Gastrocnemius medialis (tissue), 4 donors: ENCODE data around the gene VKORC1L1. TPM values are rescaled to one million over a fixed set of nuclear protein-coding genes. Genes with fewer than 3 reads are reported as not detected.
"Not testable (repeated sequence)": the region's sequence is repeated elsewhere in the genome, so short reads cannot be mapped to it uniquely, and the experiment has no call there.

Experiments used
- ATAC-seq, 2 donors: fragments of 150-250 bp; one replicate each; pipeline ENCODE4 v1.9.1; 2016
- DNase-seq, 2 donors: peaks; one replicate each; pipeline ENCODE4 v3.0.0-alpha.2; 2019
- H3K27ac ChIP-seq, 4 donors: fragments of 200-600 bp; sonication (generic); 1 replicate in 1 of 4; 2 replicates in 3 of 4; pipeline ENCODE4 v1.5.1; 2016 to 2018; ENCODE audit warnings: mild to moderate bottlenecking in 2 of 4, moderate library complexity in 1 of 4
- H3K27me3 ChIP-seq, 3 donors: fragments of 200-600 bp; sonication (generic) in 2 of 3; 1 replicate in 1 of 3; 2 replicates in 2 of 3; pipeline versions ENCODE4 v1.5.1 to v1.6.0; 2016 to 2019; ENCODE audit warnings: mild to moderate bottlenecking in 1 of 3, moderate library complexity in 1 of 3
- H3K36me3 ChIP-seq, 2 donors: fragments of 200-600 bp; sonication (generic) in 1 of 2; one replicate each; pipeline ENCODE4 v1.5.1; 2017 to 2018
- H3K4me1 ChIP-seq, 2 donors: fragments of 200-600 bp; sonication (generic) in 1 of 2; one replicate each; pipeline ENCODE4 v1.5.1; 2016 to 2017; ENCODE audit warnings: mild to moderate bottlenecking in 2 of 2
- H3K4me3 ChIP-seq, 4 donors: fragments of 200-600 bp; sonication (generic) in 3 of 4; 1 replicate in 1 of 4; 2 replicates in 3 of 4; pipeline ENCODE4 v1.5.1; 2016 to 2019; ENCODE audit warnings: mild to moderate bottlenecking in 2 of 4
- H3K9me3 ChIP-seq, 3 donors: fragments of 200-600 bp; sonication (generic) in 2 of 3; 1 replicate in 1 of 3; 2 replicates in 2 of 3; pipeline ENCODE4 v1.5.1; 2016 to 2019
- CTCF ChIP-seq, 5 experiments: fragments of 450-650 bp in 3 of 5; fragments of 200-600 bp in 2 of 5; sonication (generic) in 2 of 5; IDR thresholded peaks in 4 of 5; conservative IDR thresholded peaks in 1 of 5; 1 replicate in 4 of 5; 2 replicates in 1 of 5; pipeline ENCODE4 v1.5.1; 2016 to 2019; ENCODE audit warnings: antibody characterized with exemption in 5 of 5, mild to moderate bottlenecking in 3 of 5, moderate library complexity in 3 of 5
- POLR2A ChIP-seq, 2 donors: fragments of 450-650 bp; IDR thresholded peaks; one replicate each; pipeline ENCODE4 v1.6.1; 2017; ENCODE audit warnings: antibody characterized with exemption in 2 of 2, mild to moderate bottlenecking in 2 of 2, moderate library complexity in 2 of 2
- in situ Hi-C, 4 donors: fragments of 200-750 bp; cut with MboI; loops; one replicate each; pipeline versions ENCODE4 v1.15.0 to v1.8.0; 2017; ENCODE audit warnings: low sequenced_read_pairs in 4 of 4
- intact Hi-C: fragments of 100-400 bp; cut with DNase I; formaldehyde crosslinking; loops from one replicate; pipeline ENCODE4 v1.15.1; 2023; ENCODE audit warnings: low total_unique reads
- total RNA-seq, 4 donors: library from RNA; depleted of rRNA; stranded (reverse); fragments of >200 nt; gene quantifications; one replicate each; pipeline versions ENCODE4 v1.1.0 to v1.2.3, GENCODE V29; 2016

The VKORC1L1 gene
- total RNA-seq, 4 donors from 2014 or later, result 11.5 to 17.5 (median 14.9) TPM

- H3K27me3 ChIP-seq, result no peaks in the 10 kb centered on the region
- in situ Hi-C loops, result no loop called here
- H3K36me3 ChIP-seq, result no peaks in the 10 kb centered on the region
- no peak overlapping the region for H3K27ac ChIP-seq
- intact Hi-C loops, result no loop called here
- no peak overlapping the region for H3K4me3 ChIP-seq
- no peaks in the 10 kb centered on the region for H3K9me3 ChIP-seq
- TF ChIP-seq POLR2A (IDR thresholded peaks at IDR 0.05), result no peak
- no peak for TF ChIP-seq CTCF (IDR thresholded peaks at IDR 0.05 in 4 of 5, conservative IDR thresholded peaks at IDR 0.05 in 1 of 5)
- no peaks in the 10 kb centered on the region for H3K4me1 ChIP-seq
- DNase-seq (no peak), ATAC-seq (no peak)
These were observed 33.0 kb upstream of the VKORC1L1 start for GRCh38 chr7:65839846-65840245.

- Histone ChIP-seq H3K36me3 (no peaks in the 10 kb centered on the region), H3K9me3 (no peaks in the 10 kb centered on the region), H3K4me3 (no peak overlapping the region), H3K27me3 (no peaks in the 10 kb centered on the region), H3K4me1 (no peaks in the 10 kb centered on the region), H3K27ac (no peak overlapping the region)
- intact Hi-C loops (no loop called here), in situ Hi-C loops (no loop called here)
- DNase-seq (no peak), ATAC-seq (no peak)
- TF ChIP-seq POLR2A (IDR thresholded peaks at IDR 0.05) (no peak), CTCF (IDR thresholded peaks at IDR 0.05 in 4 of 5, conservative IDR thresholded peaks at IDR 0.05 in 1 of 5) (no peak)
These were observed 32.4 kb upstream of the VKORC1L1 start for GRCh38 chr7:65840446-65840845.

GRCh38 chr7:65843616-65844015 lies 29.3 kb upstream of the VKORC1L1 start:
- in situ Hi-C loops, H3K27ac ChIP-seq, DNase-seq, H3K36me3 ChIP-seq, H3K9me3 ChIP-seq, H3K4me3 ChIP-seq, H3K27me3 ChIP-seq, intact Hi-C loops, H3K4me1 ChIP-seq, ATAC-seq: not testable (repeated sequence)

GRCh38 chr7:65846008-65846570 lies 26.8 kb upstream of the VKORC1L1 start:
- ATAC-seq, result no peak
- H3K9me3 ChIP-seq, result no peaks in the 10 kb centered on the region
- in situ Hi-C loops, result no loop called here
- no peak for DNase-seq
- no peaks in the 10 kb centered on the region for H3K36me3 ChIP-seq
- H3K27ac ChIP-seq, result no peak overlapping the region
- H3K4me1 ChIP-seq, result no peaks in the 10 kb centered on the region
- intact Hi-C loops, result no loop called here
- TF ChIP-seq CTCF (IDR thresholded peaks at IDR 0.05 in 4 of 5, conservative IDR thresholded peaks at IDR 0.05 in 1 of 5) (no peak), POLR2A (IDR thresholded peaks at IDR 0.05) (no peak)
- no peaks in the 10 kb centered on the region for H3K27me3 ChIP-seq
- no peak overlapping the region for H3K4me3 ChIP-seq

GRCh38 chr7:65853426-65853825 lies 19.4 kb upstream of the VKORC1L1 start:
- intact Hi-C loops, DNase-seq, in situ Hi-C loops, H3K4me1 ChIP-seq, ATAC-seq, H3K9me3 ChIP-seq, H3K27me3 ChIP-seq, H3K36me3 ChIP-seq, H3K27ac ChIP-seq, H3K4me3 ChIP-seq: not testable (repeated sequence)

- H3K27ac ChIP-seq, H3K27me3 ChIP-seq, H3K36me3 ChIP-seq, in situ Hi-C loops, H3K4me3 ChIP-seq, intact Hi-C loops, DNase-seq, H3K9me3 ChIP-seq, H3K4me1 ChIP-seq, ATAC-seq: not testable (repeated sequence)
These were observed 19.0 kb upstream of the VKORC1L1 start for GRCh38 chr7:65853892-65854291.

- H3K27me3 ChIP-seq, H3K27ac ChIP-seq, H3K36me3 ChIP-seq, H3K4me1 ChIP-seq, H3K9me3 ChIP-seq, in situ Hi-C loops, DNase-seq, intact Hi-C loops, ATAC-seq, H3K4me3 ChIP-seq: not testable (repeated sequence)
These were observed 15.5 kb upstream of the VKORC1L1 start for GRCh38 chr7:65857321-65857894.

- ATAC-seq, result not testable (repeated sequence)
These were observed 14.2 kb upstream of the VKORC1L1 start for GRCh38 chr7:65858660-65859059.

GRCh38 chr7:65866244-65866643 lies 6.6 kb upstream of the VKORC1L1 start:
- H3K9me3 ChIP-seq, in situ Hi-C loops, H3K27me3 ChIP-seq, ATAC-seq, H3K4me3 ChIP-seq, H3K36me3 ChIP-seq, intact Hi-C loops, H3K27ac ChIP-seq, H3K4me1 ChIP-seq, DNase-seq: not testable (repeated sequence)

More at GRCh38 chr7:65858660-65859059, 14.2 kb upstream of the VKORC1L1 start:
- in situ Hi-C loops, H3K27me3 ChIP-seq, H3K27ac ChIP-seq, H3K4me1 ChIP-seq, H3K9me3 ChIP-seq, intact Hi-C loops, DNase-seq, H3K36me3 ChIP-seq, H3K4me3 ChIP-seq: not testable (repeated sequence)
